GM21737 (cell line): Measurements from ENCODE around the gene WFIKKN2.

Source experiments
- ATAC-seq: cut with Tn5 transposase; IDR thresholded peaks from one replicate; pipeline ENCODE4 v1.9.1; 2021; ENCODE audit warnings: mild to moderate bottlenecking, moderate library complexity; ENCODE audit not compliant: unreplicated experiment

Gene WFIKKN2

DNA sequence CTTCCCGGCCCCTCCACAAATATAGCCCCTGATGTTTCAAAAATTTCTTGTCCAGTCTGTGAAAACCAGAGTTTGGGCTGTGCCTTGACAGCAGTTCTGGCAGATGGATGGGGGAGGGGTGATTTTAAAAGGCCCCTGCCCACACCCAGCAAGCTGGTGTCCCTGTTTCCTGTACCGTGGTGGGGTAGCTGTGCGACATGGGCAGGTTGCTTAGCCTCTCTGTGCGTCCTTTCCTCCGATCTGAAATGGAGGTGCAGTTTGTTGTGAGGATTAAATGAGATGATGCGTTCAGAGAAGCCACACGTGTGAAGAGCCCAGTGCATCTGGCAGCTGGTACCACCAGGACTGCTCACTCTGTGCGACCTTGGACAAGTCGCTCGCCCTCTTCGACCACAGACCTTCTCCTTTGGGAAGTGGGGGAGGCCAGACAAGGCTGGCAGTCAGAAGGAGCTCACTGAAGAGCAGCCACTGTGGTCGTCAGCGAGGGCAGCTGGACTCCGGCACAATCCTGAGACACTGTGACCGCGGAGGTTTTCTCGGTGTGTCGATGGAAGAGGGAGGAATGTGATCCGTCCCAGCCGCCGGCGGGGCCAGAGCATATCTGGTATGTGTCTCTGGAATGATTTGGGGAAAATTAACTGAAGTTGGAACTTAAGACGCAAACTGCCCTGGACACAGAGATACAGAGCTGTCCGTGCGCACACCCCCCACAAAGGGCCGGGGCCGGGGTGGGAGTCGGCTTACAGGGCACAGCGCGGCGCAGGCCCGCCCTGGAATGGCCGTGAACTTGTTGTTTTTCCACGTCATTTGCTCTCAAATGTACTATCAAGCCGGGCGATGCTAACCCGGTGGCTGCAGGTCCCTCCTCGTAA is 721 bp upstream of the WFIKKN2 start:
- ATAC-seq: no peak

DNA sequence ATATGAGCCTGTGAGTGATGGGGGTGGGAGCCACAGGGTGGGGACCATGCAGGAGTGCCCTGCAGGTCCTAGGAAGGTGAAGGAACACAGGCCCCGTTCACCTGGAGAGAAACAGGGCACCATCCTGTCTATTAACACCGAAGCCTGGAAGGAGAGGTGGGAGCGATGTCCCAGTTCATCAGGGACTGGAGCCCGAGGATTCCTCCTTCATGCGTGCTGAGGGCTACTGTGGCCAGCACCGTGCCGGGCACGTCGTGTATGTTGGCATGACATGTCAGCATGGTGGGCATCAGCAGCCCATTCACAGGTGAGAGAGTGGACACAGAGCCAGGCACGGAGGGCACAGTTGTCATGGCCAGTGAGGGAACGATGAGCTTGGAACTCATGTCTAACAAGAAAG is 1.4 kb downstream of the WFIKKN2 start:
- no peak for ATAC-seq

DNA sequence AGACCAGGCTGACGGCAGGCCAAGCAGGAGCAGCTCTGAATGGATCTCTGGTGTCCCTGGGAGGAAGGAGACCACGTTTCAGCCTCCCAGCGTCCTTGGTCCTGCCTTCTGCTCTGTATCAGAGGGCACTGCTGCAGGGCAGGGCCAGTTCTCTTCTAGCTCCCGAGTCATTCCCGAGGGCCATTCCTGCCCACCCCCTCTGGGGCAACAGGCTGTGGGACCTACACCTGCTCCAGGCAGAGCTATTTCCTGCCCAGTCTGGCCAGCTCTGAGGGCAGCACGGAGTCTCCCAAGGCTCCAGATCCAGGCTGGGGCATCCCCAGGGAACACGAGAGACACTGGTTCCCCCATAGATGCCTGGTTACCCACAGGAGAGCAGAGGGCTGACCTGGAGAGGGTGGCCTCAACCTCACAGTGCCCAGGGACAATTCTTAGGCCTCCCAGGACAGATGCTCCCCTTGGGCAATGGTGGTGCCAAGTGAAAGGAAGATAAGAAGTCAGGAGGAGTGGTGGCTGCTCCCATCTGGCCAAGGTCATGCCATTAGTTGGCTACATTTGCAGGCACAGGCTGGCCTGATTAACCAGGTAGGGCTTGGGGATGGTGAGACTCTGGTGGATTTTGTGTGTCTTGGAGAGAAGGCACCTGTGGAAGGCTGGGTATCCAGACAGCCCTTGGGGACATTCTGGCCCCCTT is 2.0 kb downstream of the WFIKKN2 start:
- no peak for ATAC-seq

DNA sequence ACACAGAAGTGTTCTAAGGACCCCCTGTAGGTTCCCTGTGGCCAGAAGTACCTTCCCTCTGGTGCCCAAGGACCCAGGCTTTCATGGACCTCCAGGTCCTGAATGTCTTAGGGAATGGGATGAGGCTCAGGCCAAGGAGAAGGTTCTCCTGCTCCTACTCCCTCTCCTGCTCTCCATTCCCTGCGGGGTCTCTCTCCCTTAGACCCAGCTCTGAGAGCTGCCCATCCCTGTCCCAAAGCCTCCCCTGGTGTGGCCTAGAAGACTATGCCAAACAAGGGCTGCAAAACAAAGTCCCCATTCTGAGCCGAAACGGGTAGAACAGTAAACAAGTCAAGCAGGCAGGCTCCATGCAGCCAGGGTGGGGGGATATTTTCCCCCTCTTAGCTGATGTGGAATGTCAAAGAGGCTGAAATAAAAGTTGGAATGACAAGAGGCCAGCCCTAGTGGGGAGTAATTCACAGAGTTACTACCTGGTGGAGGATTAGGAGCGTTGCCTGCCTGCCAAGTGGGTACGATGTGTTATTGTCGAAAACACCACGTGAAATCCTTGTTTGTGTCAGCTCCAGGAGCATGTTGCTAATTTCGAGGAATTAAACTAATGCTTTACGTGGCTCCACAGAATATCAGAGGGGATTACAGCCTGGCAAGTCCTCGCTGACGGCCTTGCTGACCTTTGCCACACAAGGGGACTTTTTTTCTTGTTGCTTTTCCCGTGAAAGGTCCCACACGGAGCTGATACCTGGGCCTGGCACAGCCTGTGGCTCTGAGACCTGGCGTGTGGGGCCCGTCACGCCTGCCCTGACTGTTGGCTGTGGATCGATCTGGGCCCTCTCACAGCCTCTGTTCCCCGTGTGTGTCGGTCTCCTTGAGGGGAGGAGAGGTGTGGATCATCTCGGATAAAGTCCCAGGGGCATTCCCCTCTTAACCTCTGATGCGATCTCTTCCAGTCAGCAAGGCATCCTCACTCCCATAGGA is 2.9 kb downstream of the WFIKKN2 start:
- no peak for ATAC-seq

DNA sequence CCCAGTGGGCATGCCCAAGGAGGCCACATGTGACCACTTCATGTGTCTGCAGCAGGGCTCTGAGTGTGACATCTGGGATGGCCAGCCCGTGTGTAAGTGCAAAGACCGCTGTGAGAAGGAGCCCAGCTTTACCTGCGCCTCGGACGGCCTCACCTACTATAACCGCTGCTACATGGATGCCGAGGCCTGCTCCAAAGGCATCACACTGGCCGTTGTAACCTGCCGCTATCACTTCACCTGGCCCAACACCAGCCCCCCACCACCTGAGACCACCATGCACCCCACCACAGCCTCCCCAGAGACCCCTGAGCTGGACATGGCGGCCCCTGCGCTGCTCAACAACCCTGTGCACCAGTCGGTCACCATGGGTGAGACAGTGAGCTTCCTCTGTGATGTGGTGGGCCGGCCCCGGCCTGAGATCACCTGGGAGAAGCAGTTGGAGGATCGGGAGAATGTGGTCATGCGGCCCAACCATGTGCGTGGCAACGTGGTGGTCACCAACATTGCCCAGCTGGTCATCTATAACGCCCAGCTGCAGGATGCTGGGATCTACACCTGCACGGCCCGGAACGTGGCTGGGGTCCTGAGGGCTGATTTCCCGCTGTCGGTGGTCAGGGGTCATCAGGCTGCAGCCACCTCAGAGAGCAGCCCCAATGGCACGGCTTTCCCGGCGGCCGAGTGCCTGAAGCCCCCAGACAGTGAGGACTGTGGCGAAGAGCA is 4.4 kb downstream of the WFIKKN2 start:
- no peak for ATAC-seq

DNA sequence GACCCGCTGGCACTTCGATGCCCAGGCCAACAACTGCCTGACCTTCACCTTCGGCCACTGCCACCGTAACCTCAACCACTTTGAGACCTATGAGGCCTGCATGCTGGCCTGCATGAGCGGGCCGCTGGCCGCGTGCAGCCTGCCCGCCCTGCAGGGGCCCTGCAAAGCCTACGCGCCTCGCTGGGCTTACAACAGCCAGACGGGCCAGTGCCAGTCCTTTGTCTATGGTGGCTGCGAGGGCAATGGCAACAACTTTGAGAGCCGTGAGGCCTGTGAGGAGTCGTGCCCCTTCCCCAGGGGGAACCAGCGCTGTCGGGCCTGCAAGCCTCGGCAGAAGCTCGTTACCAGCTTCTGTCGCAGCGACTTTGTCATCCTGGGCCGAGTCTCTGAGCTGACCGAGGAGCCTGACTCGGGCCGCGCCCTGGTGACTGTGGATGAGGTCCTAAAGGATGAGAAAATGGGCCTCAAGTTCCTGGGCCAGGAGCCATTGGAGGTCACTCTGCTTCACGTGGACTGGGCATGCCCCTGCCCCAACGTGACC is 5.0 kb downstream of the WFIKKN2 start:
- ATAC-seq: no peak

DNA sequence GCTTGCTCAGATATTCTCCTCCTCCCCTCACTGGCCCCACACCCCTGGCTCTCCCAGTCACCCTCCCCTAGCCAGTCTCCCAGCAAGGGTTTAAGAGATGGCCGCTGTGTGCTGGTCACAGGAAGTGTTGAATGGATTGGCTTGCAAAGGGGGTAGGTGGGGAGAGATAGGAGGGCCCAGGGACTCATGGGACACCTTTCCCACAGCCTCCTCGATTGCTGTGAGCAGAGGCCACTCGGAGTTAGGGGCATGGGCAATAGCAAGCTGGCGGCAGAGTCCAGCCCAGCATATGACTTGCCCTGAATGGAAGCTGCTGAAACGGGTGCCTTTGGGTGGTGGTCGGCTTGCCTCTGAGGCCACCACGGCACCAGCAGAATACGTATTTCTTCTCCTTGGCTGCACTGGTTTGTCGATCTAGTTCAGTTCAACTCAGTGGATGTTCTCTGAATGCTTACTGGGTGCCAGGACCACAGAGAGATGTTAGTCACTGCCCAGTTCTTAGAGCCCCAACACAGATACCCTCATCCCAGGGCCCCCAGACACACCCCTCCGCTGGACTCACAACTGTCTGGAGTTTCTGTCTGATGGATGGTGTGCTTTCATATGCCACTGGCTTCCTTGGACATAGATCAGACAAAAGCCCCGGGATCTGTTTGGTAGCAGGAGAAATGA is 6.0 kb downstream of the WFIKKN2 start:
- ATAC-seq: no peak

DNA sequence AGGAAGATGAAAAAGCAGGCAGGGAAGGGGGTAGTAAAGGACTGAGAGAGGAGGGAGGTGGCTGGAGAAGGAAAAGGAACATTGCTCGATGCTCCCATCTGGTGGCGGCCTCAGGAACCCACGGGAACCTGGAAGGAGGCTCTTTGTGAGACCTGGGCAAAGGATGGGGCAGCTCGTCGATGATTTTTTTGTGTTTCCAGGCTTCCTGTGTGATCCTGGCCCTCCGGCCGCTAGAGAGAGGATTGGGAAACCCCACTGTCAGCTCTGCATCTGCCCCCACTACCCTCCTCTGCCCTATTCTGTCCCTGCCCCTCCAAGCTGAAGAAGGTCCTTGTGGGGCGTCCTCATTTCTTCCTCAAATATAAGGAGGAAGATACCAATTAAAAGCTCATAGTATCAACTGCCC is 6.6 kb downstream of the WFIKKN2 start:
- ATAC-seq: no peak

DNA sequence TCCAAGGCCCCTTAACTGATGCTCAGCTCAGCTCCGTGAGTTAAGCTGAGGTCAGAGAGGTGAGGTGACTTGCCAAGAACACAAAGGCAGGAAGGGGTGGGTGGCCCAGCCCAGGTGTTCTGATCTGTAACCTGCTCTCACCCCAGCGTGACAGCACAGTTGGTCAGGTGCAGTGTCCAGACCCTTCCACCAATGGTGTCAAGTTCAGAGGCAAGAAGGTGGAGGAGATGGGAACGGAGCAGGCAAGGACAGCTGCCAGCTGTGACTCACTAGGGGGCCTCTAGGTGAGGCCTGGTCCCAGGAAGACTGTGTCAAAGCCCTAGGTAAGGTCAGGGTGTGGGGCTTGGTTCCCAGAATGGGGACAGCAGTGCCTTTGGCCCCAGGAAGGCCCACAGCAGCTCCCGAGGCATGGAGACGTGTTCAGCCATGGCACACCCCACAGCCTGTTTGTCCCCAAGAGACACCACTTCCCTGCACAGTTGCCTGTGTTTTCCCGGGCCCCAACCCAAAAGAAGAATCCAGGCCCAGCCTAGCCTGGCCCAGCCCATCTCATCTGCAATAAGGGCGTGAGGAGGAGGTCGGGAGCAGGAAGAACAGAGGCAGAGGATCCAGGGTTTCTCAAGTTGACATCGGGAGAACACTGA is 7.2 kb downstream of the WFIKKN2 start:
- no peak for ATAC-seq

DNA sequence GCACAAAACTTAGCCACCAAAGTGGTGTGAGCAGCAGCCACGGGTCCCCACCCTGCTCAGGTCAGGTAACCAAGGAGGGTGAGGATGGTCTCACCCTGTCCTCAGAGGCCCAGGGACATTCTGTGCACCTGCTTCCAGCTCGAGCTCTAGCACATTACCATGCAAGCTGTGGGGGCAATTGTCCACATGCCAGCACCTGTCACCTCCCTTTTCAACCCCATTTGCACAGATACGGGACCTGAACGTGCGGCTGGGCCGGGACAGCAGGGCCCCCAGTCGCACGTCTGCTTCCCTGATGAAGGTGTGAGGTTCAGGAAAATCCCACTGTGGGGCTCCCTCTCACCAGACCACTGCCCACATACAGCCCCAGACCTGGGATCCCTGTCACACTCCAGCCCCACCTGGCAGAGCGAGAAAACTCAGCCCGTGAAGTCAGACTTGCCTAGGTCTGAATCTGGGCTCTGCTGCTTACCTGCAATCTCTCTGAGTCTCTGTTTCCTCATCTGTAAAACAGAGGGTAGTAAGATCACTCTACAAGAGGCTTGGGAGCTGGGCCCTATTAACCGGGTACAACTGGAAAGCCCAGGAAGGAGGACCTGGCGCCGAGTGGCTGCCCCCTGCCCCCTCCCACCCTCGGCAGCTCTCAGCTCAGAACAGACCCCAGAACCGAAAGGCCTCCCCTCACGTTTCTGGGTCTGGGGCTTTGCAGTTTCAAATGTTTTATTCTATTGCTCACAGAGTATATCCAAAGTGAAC is 7.9 kb downstream of the WFIKKN2 start:
- ATAC-seq: no peak

DNA sequence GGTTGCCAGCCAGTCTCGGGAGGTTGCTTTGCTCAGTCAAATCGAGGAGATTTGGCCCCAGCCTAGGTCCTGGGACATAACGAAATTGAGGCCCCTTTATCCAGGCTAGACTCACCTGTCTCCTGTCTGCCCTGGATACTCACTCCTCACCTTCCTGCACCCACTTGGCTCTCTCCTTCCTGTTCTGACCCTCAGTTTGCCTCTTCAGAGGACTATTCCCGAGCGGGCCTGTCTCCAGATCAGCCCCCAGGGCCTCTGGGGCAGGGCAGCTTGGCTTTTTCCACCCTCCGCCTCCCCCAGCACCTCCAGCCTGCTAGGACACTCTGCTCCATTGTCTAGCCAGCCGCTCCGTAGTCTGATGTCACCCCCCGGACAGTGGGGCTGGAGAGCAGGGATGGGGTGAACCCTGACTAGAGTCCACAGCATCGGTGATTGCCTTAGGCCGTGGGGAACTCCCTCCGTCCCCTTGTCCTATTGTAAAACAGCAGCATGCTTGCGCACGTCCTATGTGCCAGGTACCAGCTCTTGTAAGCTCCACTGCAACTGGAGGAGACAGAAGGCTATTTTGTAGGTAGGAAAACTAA is 8.8 kb downstream of the WFIKKN2 start:
- no peak for ATAC-seq

DNA sequence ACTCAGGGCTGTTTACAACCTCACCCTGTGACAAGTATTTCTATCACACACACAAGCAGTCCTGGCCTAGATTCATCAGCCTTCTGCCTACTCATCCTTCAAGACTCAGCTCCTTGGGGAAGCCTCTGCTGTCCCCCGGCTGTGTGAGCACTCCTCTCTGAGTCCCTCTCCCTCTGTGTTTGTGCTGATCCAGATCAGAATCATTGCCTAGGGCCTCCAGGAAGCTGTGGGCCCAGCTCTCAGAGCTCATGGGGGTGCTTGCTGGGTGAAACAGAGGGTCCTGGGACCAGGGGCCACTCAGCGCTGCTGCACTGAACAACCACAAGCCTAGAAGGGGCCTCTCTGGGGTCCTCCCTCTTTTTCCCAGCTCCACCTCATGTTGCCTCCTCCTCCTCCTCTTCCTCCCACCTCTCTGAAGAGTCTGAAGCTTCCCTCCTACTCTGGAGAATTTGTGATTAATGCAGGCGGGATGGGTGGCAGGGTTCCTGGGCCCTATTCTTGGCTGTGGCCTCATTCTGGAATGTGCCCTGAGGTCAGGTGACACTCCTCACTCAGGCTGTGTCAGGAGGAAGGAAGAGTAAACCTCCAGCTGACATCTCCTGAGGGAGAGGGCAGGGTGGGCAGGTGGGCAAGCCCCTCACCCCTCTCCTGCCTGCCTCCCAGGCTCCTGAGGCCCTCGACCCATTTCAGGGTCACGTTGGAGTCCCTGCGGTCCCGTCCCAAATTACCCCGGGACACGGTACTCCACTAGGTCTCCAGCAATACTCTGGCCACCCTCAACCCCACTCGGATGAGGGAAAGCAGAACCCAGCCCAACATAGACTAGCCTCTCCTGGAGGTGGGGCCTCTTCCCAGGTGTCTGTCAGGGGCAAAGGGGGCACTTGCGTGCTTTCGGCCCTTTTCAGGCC is 10.1 kb downstream of the WFIKKN2 start:
- ATAC-seq: no peak

DNA sequence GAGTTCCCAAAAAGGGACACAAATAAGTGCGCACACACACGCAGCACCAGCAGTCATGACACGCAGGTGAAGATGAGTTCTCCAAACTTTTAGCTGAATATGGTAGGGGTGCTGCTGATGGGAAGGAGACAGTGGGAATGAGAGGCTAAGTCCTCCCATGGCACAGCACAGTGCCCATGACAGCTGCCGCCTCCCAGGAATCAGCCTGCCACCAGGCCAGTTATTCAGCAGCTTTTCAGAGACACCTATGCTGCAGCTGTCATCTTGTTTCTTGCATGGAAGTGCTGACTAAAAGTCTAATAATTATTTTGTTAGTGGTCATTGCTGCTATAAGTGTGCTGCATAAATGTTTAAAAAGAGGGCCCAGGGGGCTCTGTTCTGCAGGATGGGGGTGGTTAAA is 12.2 kb downstream of the WFIKKN2 start:
- no peak for ATAC-seq

DNA sequence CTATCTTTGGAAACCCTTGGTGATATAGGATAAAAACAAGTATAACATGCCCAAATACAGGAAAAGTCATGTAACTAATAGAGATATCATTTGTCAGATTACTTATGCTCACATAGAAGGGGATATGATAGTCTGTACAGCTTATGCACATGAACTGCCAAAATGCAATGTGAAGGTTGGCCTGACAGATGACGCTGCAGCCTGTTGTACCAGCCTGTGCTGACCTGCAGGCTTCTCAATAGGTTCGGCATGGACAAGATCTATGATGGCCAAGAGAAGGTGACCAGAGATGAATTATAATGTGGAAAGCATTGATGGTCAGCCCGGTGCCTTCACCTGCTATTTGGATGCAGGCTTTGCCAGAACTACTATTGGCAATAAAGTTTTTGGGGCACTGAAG is 12.7 kb downstream of the WFIKKN2 start:
- ATAC-seq: no peak

DNA sequence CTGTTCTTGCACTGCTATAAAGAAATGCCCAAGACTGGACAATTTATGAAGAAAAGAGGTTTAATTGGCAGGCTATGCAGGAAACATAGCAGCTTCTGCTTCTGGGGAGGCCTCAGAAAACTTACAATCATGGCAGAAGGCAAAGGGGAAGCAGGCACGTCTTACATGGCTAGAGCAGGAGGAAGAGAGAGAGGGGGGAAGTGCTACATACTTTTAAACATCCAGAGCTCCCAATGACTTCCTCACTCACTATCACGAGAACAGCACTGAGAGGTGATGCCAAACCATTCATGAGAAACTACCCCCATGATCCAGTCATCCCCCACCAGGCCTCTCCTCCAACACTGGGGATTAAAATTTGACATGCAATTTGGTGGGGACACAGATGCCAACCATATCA is 13.3 kb downstream of the WFIKKN2 start:
- no peak for ATAC-seq

DNA sequence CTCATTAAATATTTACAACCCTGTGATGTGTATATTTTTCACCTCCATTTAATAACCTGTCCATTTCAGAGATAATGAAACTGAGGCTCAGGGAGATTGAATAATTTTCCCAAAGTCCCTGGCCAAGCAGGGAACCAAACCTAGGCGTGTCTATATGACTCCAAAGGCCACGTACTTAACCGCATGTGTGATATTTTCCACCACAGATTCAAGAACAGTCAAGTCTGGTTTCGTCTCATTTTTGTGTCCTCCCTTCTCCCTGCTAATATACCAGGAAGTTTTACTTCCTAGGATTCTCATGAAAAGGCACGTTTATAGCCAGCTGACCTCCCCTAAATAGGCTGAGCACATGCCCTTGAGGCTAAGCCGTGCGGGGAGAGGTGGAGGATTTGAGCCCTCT is 15.3 kb downstream of the WFIKKN2 start:
- ATAC-seq: no peak

DNA sequence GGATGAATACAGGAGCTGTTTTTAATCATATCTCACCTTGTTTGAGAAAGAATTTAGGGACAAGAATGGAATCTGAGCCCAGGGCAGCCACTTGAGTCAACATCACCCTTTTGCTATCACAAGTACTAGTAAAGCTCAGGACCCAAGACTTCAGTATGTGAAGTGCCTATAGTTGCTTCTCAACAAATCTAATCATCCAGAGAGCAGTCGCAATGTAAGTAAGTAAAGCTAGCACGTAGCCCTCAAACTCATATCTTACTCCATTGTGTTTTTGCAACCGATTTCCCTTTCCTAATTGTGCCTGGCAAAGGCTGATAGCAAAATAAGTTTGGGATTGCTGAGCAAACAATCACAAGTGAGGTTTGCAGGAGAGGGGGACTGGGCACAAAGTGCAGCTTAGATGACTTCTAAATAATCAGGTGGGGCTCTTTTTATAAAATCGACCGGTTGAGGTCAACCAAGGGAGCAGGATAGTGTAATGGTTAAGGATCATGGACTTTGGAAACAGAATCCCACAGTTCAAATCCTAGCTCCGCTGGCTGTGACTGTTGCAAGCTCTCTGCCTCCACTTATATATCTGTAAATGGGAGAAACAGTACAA is 17.7 kb downstream of the WFIKKN2 start:
- ATAC-seq: no peak
